NCI-H1694 treated with DMSO at 0.1 percent for 48 hours (cell line): Measurements from ENCODE around the gene PRKAB1.

Experiments
- DNase-seq: peaks from one replicate; lab custom pipeline; 2025; lab: John Stamatoyannopoulos, UW

The PRKAB1 gene

GRCh38 chr12:119712721-119713120, 44.8 kb downstream of the PRKAB1 start:
- no peak for DNase-seq

GRCh38 chr12:119713551-119714031, 45.7 kb downstream of the PRKAB1 start:
- no peak for DNase-seq

GRCh38 chr12:119714614-119715267, 46.8 kb downstream of the PRKAB1 start:
- DNase-seq, result no peak

- DNase-seq, result no peak
These were observed 47.3 kb downstream of the PRKAB1 start for GRCh38 chr12:119715268-119715620.

GRCh38 chr12:119718141-119718540, 50.2 kb downstream of the PRKAB1 start:
- DNase-seq, result no peak

- DNase-seq, result no peak
These were observed 52.4 kb downstream of the PRKAB1 start for GRCh38 chr12:119720349-119720748.

- DNase-seq, result no peak
These were observed 53.4 kb downstream of the PRKAB1 start for GRCh38 chr12:119721306-119721705.

- no peak for DNase-seq
These were observed 57.6 kb downstream of the PRKAB1 start for GRCh38 chr12:119725523-119725922.

GRCh38 chr12:119727600-119728443, 59.9 kb downstream of the PRKAB1 start:
- DNase-seq, result no peak

- no peak for DNase-seq
These were observed 60.5 kb downstream of the PRKAB1 start for GRCh38 chr12:119728444-119728745.

GRCh38 chr12:119729871-119730270, 61.9 kb downstream of the PRKAB1 start:
- DNase-seq, result no peak

GRCh38 chr12:119730381-119730780, 62.4 kb downstream of the PRKAB1 start:
- no peak for DNase-seq
